GM12874 (cell line): ENCODE measurements around the gene PMEPA1.

ENCODE experiments used
- CTCF ChIP-seq: IDR thresholded peaks from 2 replicates; pipeline ENCODE4 v1.5.1; 2011; ENCODE audit warnings: low read depth, mild to moderate bottlenecking, control low read depth, low read length, moderate library complexity; ENCODE audit not compliant: insufficient read depth

PMEPA1 gene

GRCh38 chr20:57693002-57693582 lies 16.7 kb downstream of the PMEPA1 start:
- peak; percentile 38 for TF ChIP-seq CTCF

- TF ChIP-seq CTCF: no peak
These were observed 17.4 kb downstream of the PMEPA1 start for GRCh38 chr20:57692393-57692792.

- no peak for TF ChIP-seq CTCF
These were observed 18.1 kb downstream of the PMEPA1 start for GRCh38 chr20:57691699-57692098.

GRCh38 chr20:57690525-57690924 lies 19.3 kb downstream of the PMEPA1 start:
- TF ChIP-seq CTCF: no peak

- no peak for TF ChIP-seq CTCF
These were observed 19.9 kb downstream of the PMEPA1 start for GRCh38 chr20:57689745-57690481.

- TF ChIP-seq CTCF: no peak
These were observed 21.0 kb downstream of the PMEPA1 start for GRCh38 chr20:57688864-57689263.

GRCh38 chr20:57688295-57688694 lies 21.5 kb downstream of the PMEPA1 start:
- TF ChIP-seq CTCF: no peak
